Measurements from ENCODE around the gene FOXF1.

GRCh38 chr16:86479419-86479818 lies 30.9 kb upstream of the FOXF1 start:
- no peak for TF ChIP-seq CTCF (IDR thresholded peaks at IDR 0.05; ENCODE audit: low read depth, low read length, poor library complexity, severe bottlenecking)
- TF ChIP-seq EZH2phosphoT487 (IDR thresholded peaks at IDR 0.05; ENCODE audit: borderline replicate concordance, low read length): no peak
